Measurements from ENCODE around the gene PCDHGB3.

DNA sequence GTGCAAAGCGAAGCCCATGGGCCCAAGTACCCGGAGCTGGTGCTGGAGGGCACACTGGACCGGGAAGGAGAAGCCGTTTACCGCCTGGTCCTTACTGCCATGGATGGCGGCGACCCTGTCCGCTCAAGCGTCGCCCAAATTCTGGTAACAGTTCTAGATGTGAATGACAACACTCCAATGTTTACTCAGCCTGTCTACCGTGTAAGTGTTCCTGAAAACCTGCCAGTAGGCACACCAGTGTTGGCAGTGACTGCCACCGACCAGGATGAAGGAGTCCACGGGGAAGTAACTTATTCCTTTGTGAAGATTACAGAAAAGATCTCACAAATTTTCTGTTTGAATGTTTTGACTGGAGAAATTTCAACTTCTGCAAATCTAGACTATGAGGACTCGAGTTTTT is 4.6 kb downstream of the PCDHGB3 start:
- TF ChIP-seq, protein P1, sequence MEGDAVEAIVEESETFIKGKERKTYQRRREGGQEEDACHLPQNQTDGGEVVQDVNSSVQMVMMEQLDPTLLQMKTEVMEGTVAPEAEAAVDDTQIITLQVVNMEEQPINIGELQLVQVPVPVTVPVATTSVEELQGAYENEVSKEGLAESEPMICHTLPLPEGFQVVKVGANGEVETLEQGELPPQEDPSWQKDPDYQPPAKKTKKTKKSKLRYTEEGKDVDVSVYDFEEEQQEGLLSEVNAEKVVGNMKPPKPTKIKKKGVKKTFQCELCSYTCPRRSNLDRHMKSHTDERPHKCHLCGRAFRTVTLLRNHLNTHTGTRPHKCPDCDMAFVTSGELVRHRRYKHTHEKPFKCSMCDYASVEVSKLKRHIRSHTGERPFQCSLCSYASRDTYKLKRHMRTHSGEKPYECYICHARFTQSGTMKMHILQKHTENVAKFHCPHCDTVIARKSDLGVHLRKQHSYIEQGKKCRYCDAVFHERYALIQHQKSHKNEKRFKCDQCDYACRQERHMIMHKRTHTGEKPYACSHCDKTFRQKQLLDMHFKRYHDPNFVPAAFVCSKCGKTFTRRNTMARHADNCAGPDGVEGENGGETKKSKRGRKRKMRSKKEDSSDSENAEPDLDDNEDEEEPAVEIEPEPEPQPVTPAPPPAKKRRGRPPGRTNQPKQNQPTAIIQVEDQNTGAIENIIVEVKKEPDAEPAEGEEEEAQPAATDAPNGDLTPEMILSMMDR (IDR thresholded peaks at IDR 0.05) = no peak
- TF ChIP-seq POLR2AphosphoS5 (IDR thresholded peaks at IDR 0.05) (no peak), POLR2A (IDR thresholded peaks at IDR 0.05) (no peak), EP300 (IDR thresholded peaks at IDR 0.05) (no peak)

Data from sigmoid colon (tissue), 4 donors.